A172 (cell line): ENCODE data around the gene PTPRH. TPM values are rescaled to one million over a fixed set of nuclear protein-coding genes. Genes with fewer than 3 reads are reported as not detected.
A peak's percentile ranks its signal among the peaks of the same experiment; 100 is the strongest.
"Not testable (repeated sequence)": the region's sequence is repeated elsewhere in the genome, so short reads cannot be mapped to it uniquely, and the experiment has no call there.

Experiments used
- DNase-seq: peaks from one replicate; pipeline ENCODE4 v3.0.0-alpha.2; 2015; ENCODE audit warnings: low spot score
- total RNA-seq: library from RNA; depleted of rRNA; stranded (reverse); fragments of >200 nt; shearing (Covaris generic); gene quantifications from 2 replicates; pipeline ENCODE4 v1.2.3, GENCODE V29; 2014

The PTPRH gene
- total RNA-seq, 1 experiment from 2014 or later, result 18.4 TPM

- no peak for DNase-seq
These were observed 29.5 kb downstream of the PTPRH start, which contains the start of gene SYT5 for GRCh38 chr19:55179606-55180484. TSS of gene SYT5 (minus strand) at chr19:55180289. CDS start at chr19:55179041, 1,248 bp downstream.

- peak; percentile 77 for DNase-seq
These were observed 30.3 kb downstream of the PTPRH start for GRCh38 chr19:55178781-55179599.

- DNase-seq, result no peak
These were observed 33.2 kb downstream of the PTPRH start for GRCh38 chr19:55176076-55176475.

- DNase-seq, result no peak
These were observed 34.0 kb downstream of the PTPRH start for GRCh38 chr19:55175117-55175867.

GRCh38 chr19:55174425-55175116 is 34.7 kb downstream of the PTPRH start:
- no peak for DNase-seq

GRCh38 chr19:55173714-55174409 is 35.4 kb downstream of the PTPRH start:
- peak; percentile 92 for DNase-seq

GRCh38 chr19:55173186-55173713 is 36.1 kb downstream of the PTPRH start:
- no peak for DNase-seq

GRCh38 chr19:55172741-55173140 is 36.6 kb downstream of the PTPRH start:
- DNase-seq, result peak; percentile 71

GRCh38 chr19:55172318-55172717 is 37.0 kb downstream of the PTPRH start:
- not testable (repeated sequence) for DNase-seq

- DNase-seq, result no peak
These were observed 37.9 kb downstream of the PTPRH start for GRCh38 chr19:55171440-55171839.

GRCh38 chr19:55169136-55169535 is 40.2 kb downstream of the PTPRH start:
- no peak for DNase-seq

- peak; percentile 100 for DNase-seq
These were observed 42.6 kb downstream of the PTPRH start, which contains the start of gene DNAAF3 for GRCh38 chr19:55166530-55167268. TSS of gene DNAAF3 (minus strand) at chr19:55166613. CDS start at chr19:55166413, 200 bp downstream.

GRCh38 chr19:55165952-55166529 is 43.3 kb downstream of the PTPRH start:
- DNase-seq, result peak; percentile 92

- DNase-seq, result no peak
These were observed 47.6 kb downstream of the PTPRH start for GRCh38 chr19:55161571-55162322.

GRCh38 chr19:55160986-55161365 is 48.3 kb downstream of the PTPRH start:
- no peak for DNase-seq

GRCh38 chr19:55160128-55160985 is 48.9 kb downstream of the PTPRH start:
- peak; percentile 95 for DNase-seq
